HCEC 1CT (cell line): Measurements from ENCODE around the gene JAM3.
"Not testable (repeated sequence)": the region's sequence is repeated elsewhere in the genome, so short reads cannot be mapped to it uniquely, and the experiment has no call there.

Source experiments
- DNase-seq: peaks from one replicate; pipeline ENCODE4 v3.0.0-alpha.2; 2017

The JAM3 gene

GRCh38 chr11:134110252-134110815 is 41.5 kb downstream of the JAM3 start:
- DNase-seq: no peak

GRCh38 chr11:134113787-134114186 is 44.9 kb downstream of the JAM3 start:
- not testable (repeated sequence) for DNase-seq

- no peak for DNase-seq
Measured at GRCh38 chr11:134116210-134116609, 47.3 kb downstream of the JAM3 start.

GRCh38 chr11:134118006-134118405 is 49.1 kb downstream of the JAM3 start:
- no peak for DNase-seq

- DNase-seq: peak; percentile 69
Measured at GRCh38 chr11:134119094-134119493, 50.2 kb downstream of the JAM3 start.

- peak; percentile 77 for DNase-seq
Measured at GRCh38 chr11:134120143-134120850, 51.4 kb downstream of the JAM3 start.

- peak; percentile 28 for DNase-seq
Measured at GRCh38 chr11:134120921-134121526, 52.2 kb downstream of the JAM3 start.

- DNase-seq: peak; percentile 7
Measured at GRCh38 chr11:134124660-134125451, 56.0 kb downstream of the JAM3 start.

GRCh38 chr11:134125507-134125906 is 56.6 kb downstream of the JAM3 start:
- peak; percentile 13 for DNase-seq

GRCh38 chr11:134126217-134126822 is 57.4 kb downstream of the JAM3 start:
- peak; percentile 88 for DNase-seq

GRCh38 chr11:134131628-134132244 is 62.9 kb downstream of the JAM3 start:
- no peak for DNase-seq

- DNase-seq: no peak
Measured at GRCh38 chr11:134132808-134133207, 63.9 kb downstream of the JAM3 start.

- no peak for DNase-seq
Measured at GRCh38 chr11:134134167-134134566, 65.3 kb downstream of the JAM3 start.

GRCh38 chr11:134138376-134138775 is 69.5 kb downstream of the JAM3 start:
- no peak for DNase-seq

- no peak for DNase-seq
Measured at GRCh38 chr11:134139303-134139872, 70.5 kb downstream of the JAM3 start.

GRCh38 chr11:134139873-134140331 is 71.0 kb downstream of the JAM3 start:
- DNase-seq: peak; percentile 57

GRCh38 chr11:134140961-134141490 is 72.2 kb downstream of the JAM3 start:
- DNase-seq: no peak

GRCh38 chr11:134142536-134142935 is 73.7 kb downstream of the JAM3 start:
- no peak for DNase-seq

GRCh38 chr11:134143801-134144200 is 74.9 kb downstream of the JAM3 start:
- DNase-seq: no peak

- DNase-seq: no peak
Measured at GRCh38 chr11:134144744-134145143, 75.9 kb downstream of the JAM3 start.

GRCh38 chr11:134145715-134146114 is 76.8 kb downstream of the JAM3 start:
- no peak for DNase-seq

- DNase-seq: no peak
Measured at GRCh38 chr11:134146598-134146997, 77.7 kb downstream of the JAM3 start.
